ENCODE results near the gene PBX1. TPM values are rescaled to one million over a fixed set of nuclear protein-coding genes. Genes with fewer than 3 reads are reported as not detected.

PBX1 gene
- total and polyA plus RNA-seq, 8 donors = 17.3 to 113 (median 91.9) TPM

- ATAC-seq = peak in 3 of 4 donors; percentile 13 to 25 (median 21)
- H3K9me3 ChIP-seq = no peaks in the 10 kb centered on the region
- H3K36me3 ChIP-seq = peaks cover 0 to 13% (median 2%) of the 10 kb centered on the region in 3 donors
- H3K4me1 ChIP-seq = peaks cover 8 to 41% (median 28%) of the 10 kb centered on the region in 3 donors
- DNase-seq = no peak
- intact Hi-C loops (cut with DNase I) = no loop called here
- H3K27me3 ChIP-seq = no peaks in the 10 kb centered on the region
- no peak for TF ChIP-seq CTCF (IDR thresholded peaks at IDR 0.05)
- H3K27ac ChIP-seq = peak overlapping the region in 2 of 4 donors; percentile 45 to 59
- no peak overlapping the region for H3K4me3 ChIP-seq
- FAIRE-seq = no peak
- 53 to 60% methylated on average over 12 of the region's 12 CpGs for WGBS, 2 donors
Observed at GRCh38 chr1:164587617-164588501, 28.9 kb downstream of the PBX1 start.

- FAIRE-seq = no peak
- Histone ChIP-seq H3K27ac (peak overlapping the region in 2 of 4 donors; percentile 45 to 59), H3K4me3 (no peak overlapping the region), H3K4me1 (peaks cover 11 to 41% (median 28%) of the 10 kb centered on the region in 3 donors), H3K9me3 (no peaks in the 10 kb centered on the region), H3K27me3 (no peaks in the 10 kb centered on the region), H3K36me3 (peaks cover 0 to 13% (median 2%) of the 10 kb centered on the region in 3 donors)
- no peak for TF ChIP-seq CTCF (IDR thresholded peaks at IDR 0.05)
- 56 to 58% methylated on average over 17 of the region's 17 CpGs for WGBS, 2 donors
- DNase-seq = peak in 1 of 6 donors; percentile 51
- ATAC-seq = peak in 3 of 4 donors; percentile 23 to 36 (median 31)
- intact Hi-C loops (cut with DNase I) = no loop called here
Observed at GRCh38 chr1:164588516-164589341, 29.7 kb downstream of the PBX1 start.

GRCh38 chr1:164589408-164589807 lies 30.4 kb downstream of the PBX1 start:
- peaks cover 11 to 41% (median 28%) of the 10 kb centered on the region in 3 donors for H3K4me1 ChIP-seq

GRCh38 chr1:164589961-164590507 lies 31.1 kb downstream of the PBX1 start:
- H3K4me1 ChIP-seq = peaks cover 11 to 46% (median 31%) of the 10 kb centered on the region in 3 donors
- no peak for DNase-seq
- WGBS, 2 donors = 49 to 50% methylated on average over 9 of the region's 9 CpGs
- peak overlapping the region in 3 of 4 donors; percentile 14 to 59 (median 52) for H3K27ac ChIP-seq
- TF ChIP-seq CTCF (IDR thresholded peaks at IDR 0.05) = no peak
- H3K4me3 ChIP-seq = no peak overlapping the region
- peaks cover 0 to 13% (median 2%) of the 10 kb centered on the region in 3 donors for H3K36me3 ChIP-seq
- intact Hi-C loops (cut with DNase I) = no loop called here
- no peak for FAIRE-seq
- H3K27me3 ChIP-seq = no peaks in the 10 kb centered on the region
- peak in 3 of 4 donors; percentile 19 to 39 (median 38) for ATAC-seq
- no peaks in the 10 kb centered on the region for H3K9me3 ChIP-seq

More at GRCh38 chr1:164589408-164589807, 30.4 kb downstream of the PBX1 start:
- FAIRE-seq (no peak), DNase-seq (no peak), ATAC-seq (no peak)
- Histone ChIP-seq H3K27ac (peak overlapping the region in 3 of 4 donors; percentile 14 to 59 (median 45)), H3K9me3 (no peaks in the 10 kb centered on the region), H3K4me3 (no peak overlapping the region), H3K27me3 (no peaks in the 10 kb centered on the region), H3K36me3 (peaks cover 0 to 13% (median 2%) of the 10 kb centered on the region in 3 donors)
- intact Hi-C loops (cut with DNase I) = no loop called here
- 43 to 51% methylated on average over 3 of the region's 3 CpGs for WGBS, 2 donors
- no peak for TF ChIP-seq CTCF (IDR thresholded peaks at IDR 0.05)
